Testis (tissue), 2 donors: ENCODE measurements around the gene MTMR3.

ENCODE experiments used
- CTCF ChIP-seq, 3 experiments: fragments of 450-650 bp in 2 of 3; fragments of 200-600 bp in 1 of 3; sonication (generic) in 1 of 3; IDR thresholded peaks; one replicate each; pipeline ENCODE4 v1.5.1; 2016 to 2019; ENCODE audit warnings: antibody characterized with exemption in 3 of 3, mild to moderate bottlenecking in 2 of 3, moderate library complexity in 1 of 3
- POLR2A ChIP-seq: fragments of 450-650 bp; IDR thresholded peaks from one replicate; pipeline ENCODE4 v1.6.1; 2017; ENCODE audit warnings: antibody characterized with exemption, mild to moderate bottlenecking, moderate library complexity

DNA sequence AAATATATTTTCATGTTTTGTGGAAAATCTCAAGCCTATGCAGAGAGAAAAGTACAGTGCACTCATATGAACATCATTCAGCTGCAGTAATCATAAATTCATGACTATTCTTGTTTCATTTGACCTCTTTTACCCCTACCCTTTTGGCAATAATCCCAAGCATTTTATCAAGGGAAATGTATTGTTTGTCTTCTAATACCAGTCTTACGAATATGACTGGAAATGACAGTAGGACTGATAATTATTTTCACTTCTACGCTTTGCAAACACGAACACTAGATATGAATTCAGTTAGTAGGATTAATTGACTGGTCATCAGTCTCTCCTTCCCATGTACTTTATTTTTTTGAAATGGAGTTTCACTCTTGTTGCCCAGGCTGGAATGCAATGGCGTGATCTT, 90.3 kb downstream of the MTMR3 start:
- TF ChIP-seq CTCF (IDR thresholded peaks at IDR 0.05) (no peak), POLR2A (no peak)
